Measurements from ENCODE around the gene INSR.

INSR gene

GRCh38 chr19:7242601-7243258, 51.5 kb downstream of the INSR start:
- no peak for TF ChIP-seq CTCF (IDR thresholded peaks at IDR 0.05; ENCODE audit: low read depth, low read length)
- peak; percentile 71 to 94 for DNase-seq (ENCODE audit: low read depth in 2 of 2)
- H3K4me3 ChIP-seq (replicated peaks in 1 of 2; ENCODE audit: low read depth in 2 of 2, low read length in 2 of 2): peak overlapping the region in 1 of 2 donors; percentile 21

GRCh38 chr19:7238051-7238450, 56.2 kb downstream of the INSR start:
- no peak overlapping the region for H3K4me3 ChIP-seq (replicated peaks in 1 of 2; ENCODE audit: low read depth in 2 of 2, low read length in 2 of 2)
- peak in 1 of 2 donors; percentile 32 for DNase-seq (ENCODE audit: low read depth in 2 of 2)
- no peak for TF ChIP-seq CTCF (IDR thresholded peaks at IDR 0.05; ENCODE audit: low read depth, low read length)

GRCh38 chr19:7236153-7236552, 58.1 kb downstream of the INSR start:
- no peak for DNase-seq (ENCODE audit: low read depth in 2 of 2)
- no peak for TF ChIP-seq CTCF (IDR thresholded peaks at IDR 0.05; ENCODE audit: low read depth, low read length)
- H3K4me3 ChIP-seq (replicated peaks in 1 of 2; ENCODE audit: low read depth in 2 of 2, low read length in 2 of 2): no peak overlapping the region

- TF ChIP-seq CTCF (IDR thresholded peaks at IDR 0.05; ENCODE audit: low read depth, low read length): no peak
- no peak overlapping the region for H3K4me3 ChIP-seq (replicated peaks in 1 of 2; ENCODE audit: low read depth in 2 of 2, low read length in 2 of 2)
- peak in 1 of 2 donors; percentile 26 for DNase-seq (ENCODE audit: low read depth in 2 of 2)
Observed at GRCh38 chr19:7230826-7231225, 63.4 kb downstream of the INSR start.

GRCh38 chr19:7229735-7230134, 64.5 kb downstream of the INSR start:
- TF ChIP-seq CTCF (IDR thresholded peaks at IDR 0.05; ENCODE audit: low read depth, low read length): no peak
- no peak overlapping the region for H3K4me3 ChIP-seq (replicated peaks in 1 of 2; ENCODE audit: low read depth in 2 of 2, low read length in 2 of 2)
- DNase-seq (ENCODE audit: low read depth in 2 of 2): no peak

- no peak overlapping the region for H3K4me3 ChIP-seq (replicated peaks in 1 of 2; ENCODE audit: low read depth in 2 of 2, low read length in 2 of 2)
- DNase-seq (ENCODE audit: low read depth in 2 of 2): no peak
- no peak for TF ChIP-seq CTCF (IDR thresholded peaks at IDR 0.05; ENCODE audit: low read depth, low read length)
Observed at GRCh38 chr19:7228935-7229541, 65.2 kb downstream of the INSR start.
